HepG2 (cell line): ENCODE measurements around the gene ZFX. TPM values are rescaled to one million over a fixed set of nuclear protein-coding genes. Genes with fewer than 3 reads are reported as not detected.

Experiments
- AHDC1 ChIP-seq: sonication (generic); formaldehyde crosslinking; IDR thresholded peaks from 2 replicates; pipeline ENCODE4 v1.5.1; 2020; ENCODE audit warnings: mild to moderate bottlenecking, missing genetic modification reagents, borderline replicate concordance
- HHEX ChIP-seq: IDR thresholded peaks from 2 replicates; pipeline ENCODE4 v1.6.1; 2016; ENCODE audit warnings: control low read depth
- HINFP ChIP-seq: sonication (generic); formaldehyde crosslinking; IDR thresholded peaks from 2 replicates; pipeline ENCODE4 v1.4.0; 2020; ENCODE audit warnings: low read depth, mild to moderate bottlenecking, missing genetic modification reagents
- HNRNPL ChIP-seq: fragments of 200-400 bp; formaldehyde crosslinking; IDR thresholded peaks from 2 replicates; pipeline ENCODE4 v1.6.1; 2017; ENCODE audit warnings: mild to moderate bottlenecking, low read depth, low read length
- KDM1A ChIP-seq: IDR thresholded peaks from 2 replicates; pipeline ENCODE4 v1.6.1; 2016; ENCODE audit warnings: missing compliant biosample characterization
- MYPOP ChIP-seq: sonication (generic); formaldehyde crosslinking; IDR thresholded peaks from 2 replicates; pipeline ENCODE4 v1.8.1; 2023; ENCODE audit warnings: mild to moderate bottlenecking, moderate library complexity, missing genetic modification reagents
- PAX8 ChIP-seq: sonication (generic); formaldehyde crosslinking; IDR thresholded peaks from 2 replicates; pipeline ENCODE4 v1.8.0; 2022; ENCODE audit warnings: mild to moderate bottlenecking, missing genetic modification reagents, borderline replicate concordance
- SAP130 ChIP-seq: IDR thresholded peaks from 2 replicates; pipeline ENCODE4 v1.6.1; 2016; ENCODE audit warnings: low read depth
- STAT6 ChIP-seq: sonication (generic); formaldehyde crosslinking; IDR thresholded peaks from 2 replicates; pipeline ENCODE4 v1.4.0; 2020; ENCODE audit warnings: missing genetic modification reagents, mild to moderate bottlenecking, borderline replicate concordance
- ZFP62 ChIP-seq: sonication (generic); formaldehyde crosslinking; IDR thresholded peaks from 2 replicates; pipeline ENCODE4 v1.4.0; 2020; ENCODE audit warnings: missing genetic modification reagents
- ZNF124 ChIP-seq: sonication (generic); formaldehyde crosslinking; IDR thresholded peaks from 2 replicates; pipeline ENCODE4 v1.4.0; 2020; ENCODE audit warnings: missing genetic modification reagents
- ZNF136 ChIP-seq: sonication (generic); formaldehyde crosslinking; IDR thresholded peaks from 2 replicates; pipeline ENCODE4 v1.8.1; 2022; ENCODE audit warnings: low read depth, mild to moderate bottlenecking, moderate library complexity, missing genetic modification reagents
- ZNF18 ChIP-seq: sonication (generic); formaldehyde crosslinking; IDR thresholded peaks from 2 replicates; pipeline ENCODE4 v1.8.0; 2022; ENCODE audit warnings: mild to moderate bottlenecking, missing genetic modification reagents; ENCODE audit not compliant: insufficient replicate concordance
- ZNF253 ChIP-seq: sonication (generic); formaldehyde crosslinking; IDR thresholded peaks from 2 replicates; pipeline ENCODE4 v1.8.0; 2022; ENCODE audit warnings: mild to moderate bottlenecking, missing genetic modification reagents, borderline replicate concordance
- ZNF383 ChIP-seq: sonication (generic); formaldehyde crosslinking; IDR thresholded peaks from 2 replicates; pipeline ENCODE4 v1.4.0; 2020; ENCODE audit warnings: missing genetic modification reagents, mild to moderate bottlenecking, borderline replicate concordance
- ZNF543 ChIP-seq: sonication (generic); formaldehyde crosslinking; IDR thresholded peaks from 2 replicates; pipeline ENCODE4 v1.4.0; 2020; ENCODE audit warnings: mild to moderate bottlenecking, missing genetic modification reagents
- polyA plus RNA-seq, 8 experiments: library from polyadenylated mRNA; depleted of rRNA in 3 of 8; stranded (reverse) in 7 of 8; unstranded in 1 of 8; fragments of >200 nt; fragmentation: Illumina TruSeq in 4 of 8; extraction: Trizol in 4 of 8; gene quantifications; 2 replicates each; pipeline versions ENCODE4 v1.2.1 to v1.2.3, GENCODE V29; 2011 to 2016; ENCODE audit warnings: low read depth in 4 of 8, missing spikeins in 1 of 8, mixed read lengths in 1 of 8; ENCODE audit not compliant: insufficient read depth in 1 of 8
- total RNA-seq, 5 experiments: library from RNA; depleted of rRNA; stranded (reverse); fragments of >200 nt; fragmentation: Illumina TruSeq; extraction: Trizol; gene quantifications; 2 replicates each; pipeline ENCODE4 v1.2.3, GENCODE V29; 2016; ENCODE audit warnings: low read depth in 1 of 5

The ZFX gene
- total and polyA plus RNA-seq, 2 of the 13 experiments (the other 11 are each of a cell fraction or from before 2014, with no cell fraction given): 13.8 to 37.3 TPM

GRCh38 chrX:24189490-24189889, 40.0 kb downstream of the ZFX start (continued):
- TF ChIP-seq ZFP62 (CRISPR knock-in tag) (no peak), ZNF124 (CRISPR knock-in tag) (no peak), HINFP (CRISPR knock-in tag) (no peak), STAT6 (CRISPR knock-in tag) (no peak), ZNF18 (no peak), SAP130 (CRISPR knock-in tag) (peak; percentile 64), MYPOP (CRISPR knock-in tag) (no peak), PAX8 (CRISPR knock-in tag) (no peak), ZNF253 (CRISPR knock-in tag) (no peak), ZNF136 (CRISPR knock-in tag) (no peak), ZNF383 (no peak), KDM1A (CRISPR knock-in tag) (no peak), ZNF543 (CRISPR knock-in tag) (no peak), HNRNPL (no peak), AHDC1 (CRISPR knock-in tag) (peak; percentile 73; the same call in 1 of the 2 replicates), HHEX (CRISPR knock-in tag) (peak; percentile 74)
